GM23338 (cell line): ENCODE results near the gene UQCC2. TPM values are rescaled to one million over a fixed set of nuclear protein-coding genes. Genes with fewer than 3 reads are reported as not detected.

Experiments
- ATAC-seq: fragments of 200-7000 bp; cut with Tn5 transposase; 3 replicates; pipeline ENCODE4 v1.9.1; 2020
- DNase-seq: peaks from one replicate; pipeline ENCODE4 v3.0.0-alpha.2; 2015; ENCODE audit warnings: low spot score
- H2AFZ ChIP-seq: fragments of 200-600 bp; sonication (generic); 2 replicates; pipeline ENCODE4 v1.8.0; 2016; ENCODE audit warnings: antibody characterized with exemption, mild to moderate bottlenecking, moderate library complexity
- H3F3A ChIP-seq: fragments of 200-600 bp; sonication (generic); replicated peaks from 2 replicates; pipeline ENCODE4 v1.8.0; 2017; ENCODE audit warnings: antibody characterized with exemption, mixed run types, low read depth
- H3K27ac ChIP-seq: fragments of 200-600 bp; sonication (generic); 2 replicates; pipeline ENCODE4 v1.6.1; 2016; ENCODE audit warnings: low read depth
- H3K27me3 ChIP-seq: fragments of 200-600 bp; sonication (generic); 2 replicates; pipeline ENCODE4 v1.8.0; 2016; ENCODE audit warnings: mild to moderate bottlenecking, mixed run types, moderate library complexity; ENCODE audit not compliant: insufficient read depth
- H3K36me3 ChIP-seq: fragments of 200-600 bp; sonication (generic); 2 replicates; pipeline ENCODE4 v1.8.0; 2016; ENCODE audit warnings: mild to moderate bottlenecking; ENCODE audit not compliant: insufficient read depth
- H3K4me1 ChIP-seq: fragments of 200-600 bp; sonication (generic); 2 replicates; pipeline ENCODE4 v1.8.0; 2016; ENCODE audit warnings: mild to moderate bottlenecking, moderate library complexity; ENCODE audit not compliant: insufficient read depth
- H3K4me2 ChIP-seq: fragments of 200-600 bp; sonication (generic); 2 replicates; pipeline ENCODE4 v1.7.1; 2017; ENCODE audit warnings: mixed run types
- H3K4me3 ChIP-seq: fragments of 200-600 bp; sonication (generic); 2 replicates; pipeline ENCODE4 v1.6.1; 2016; ENCODE audit warnings: mixed run types
- H3K79me2 ChIP-seq: fragments of 200-600 bp; sonication (generic); replicated peaks from 2 replicates; pipeline ENCODE4 v1.8.0; 2017; ENCODE audit warnings: mild to moderate bottlenecking; ENCODE audit not compliant: insufficient read depth
- H3K9me2 ChIP-seq: fragments of 200-600 bp; sonication (generic); 2 replicates; pipeline ENCODE4 v1.8.0; 2017; ENCODE audit not compliant: insufficient read depth
- H4K20me1 ChIP-seq: fragments of 200-600 bp; sonication (generic); replicated peaks from 2 replicates; pipeline ENCODE4 v1.8.0; 2017; ENCODE audit warnings: mild to moderate bottlenecking; ENCODE audit not compliant: insufficient read depth
- H3K27ac Mint-ChIP-seq: 2 replicates; pipeline ENCODE4 v1.8.0; 2020; ENCODE audit warnings: inconsistent platforms, mild to moderate bottlenecking, moderate library complexity, mixed read lengths
- H3K27me3 Mint-ChIP-seq: 3 replicates; pipeline ENCODE4 v1.8.0; 2022; ENCODE audit warnings: low read depth, mild to moderate bottlenecking, moderate library complexity, mixed read lengths, inconsistent platforms; ENCODE audit not compliant: insufficient read depth, poor library complexity
- H3K36me3 Mint-ChIP-seq: 3 replicates; pipeline ENCODE4 v1.8.0; 2021; ENCODE audit warnings: low read depth, mild to moderate bottlenecking, inconsistent platforms, moderate library complexity, mixed read lengths
- H3K4me1 Mint-ChIP-seq: 3 replicates; pipeline ENCODE4 v1.8.0; 2020; ENCODE audit warnings: mild to moderate bottlenecking, inconsistent platforms, mixed read lengths
- H3K4me3 Mint-ChIP-seq: 3 replicates; pipeline ENCODE4 v1.8.0; 2021; ENCODE audit warnings: moderate library complexity, mild to moderate bottlenecking, inconsistent platforms, mixed read lengths
- H3K9me3 Mint-ChIP-seq: 3 replicates; pipeline ENCODE4 v1.8.0; 2020; ENCODE audit warnings: moderate library complexity, mild to moderate bottlenecking, inconsistent platforms, mixed read lengths
- CREB1 ChIP-seq: fragments of 250-450 bp; sonication (Bioruptor Pico); IDR thresholded peaks from 2 replicates; pipeline ENCODE4 v1.5.0; 2020; ENCODE audit warnings: low read depth, mild to moderate bottlenecking, moderate library complexity
- CTCF ChIP-seq, 2 experiments: fragments of 200-600 bp in 1 of 2; sonication (generic) in 1 of 2; conservative IDR thresholded peaks; 2 replicates each; pipeline versions ENCODE4 v1.5.1 to v1.6.1; 2016 to 2017; ENCODE audit warnings: antibody characterized with exemption in 2 of 2, low read depth in 2 of 2, mild to moderate bottlenecking in 2 of 2, moderate library complexity in 1 of 2
- ETS1 ChIP-seq: IDR thresholded peaks from 2 replicates; pipeline ENCODE4 v1.6.1; 2016; ENCODE audit warnings: antibody characterized with exemption
- EZH2 ChIP-seq: fragments of 200-600 bp; sonication (generic); IDR thresholded peaks from one replicate; pipeline ENCODE4 v1.8.0; 2017; ENCODE audit warnings: antibody characterized with exemption, mild to moderate bottlenecking, low read depth; ENCODE audit not compliant: unreplicated experiment
- EZH2phosphoT487 ChIP-seq: fragments of 200-600 bp; sonication (generic); IDR thresholded peaks from one replicate; pipeline ENCODE4 v1.8.1; 2018; ENCODE audit warnings: antibody characterized with exemption; ENCODE audit not compliant: unreplicated experiment
- JUNB ChIP-seq: IDR thresholded peaks from one replicate; pipeline ENCODE4 v1.6.1; 2016; ENCODE audit warnings: antibody characterized with exemption; ENCODE audit not compliant: unreplicated experiment
- NANOG ChIP-seq: IDR thresholded peaks from 2 replicates; pipeline ENCODE4 v1.6.1; 2016; ENCODE audit warnings: antibody characterized with exemption, borderline replicate concordance
- POLR2AphosphoS5 ChIP-seq: IDR thresholded peaks from 2 replicates; pipeline ENCODE4 v1.6.1; 2016; ENCODE audit warnings: antibody characterized with exemption, low read depth
- REST ChIP-seq: IDR thresholded peaks from one replicate; pipeline ENCODE4 v1.6.1; 2018; ENCODE audit warnings: antibody characterized with exemption; ENCODE audit not compliant: unreplicated experiment
- STAT1 ChIP-seq: IDR thresholded peaks from one replicate; pipeline ENCODE4 v1.6.1; 2016; ENCODE audit warnings: antibody characterized with exemption; ENCODE audit not compliant: unreplicated experiment
- ZNF114 ChIP-seq: fragments of 250-450 bp; sonication (Bioruptor Pico); IDR thresholded peaks from 2 replicates; pipeline ENCODE4 v1.5.0; 2020; ENCODE audit warnings: mild to moderate bottlenecking, moderate library complexity
- ZNF331 ChIP-seq: fragments of 250-450 bp; sonication (Bioruptor Pico); IDR thresholded peaks from 2 replicates; pipeline ENCODE4 v1.5.0; 2020; ENCODE audit warnings: low read depth, mild to moderate bottlenecking, moderate library complexity
- ZNF462 ChIP-seq: fragments of 250-450 bp; sonication (Bioruptor Pico); IDR thresholded peaks from 2 replicates; pipeline ENCODE4 v1.5.0; 2020; ENCODE audit warnings: mild to moderate bottlenecking, moderate library complexity
- polyA plus RNA-seq: library from polyadenylated mRNA; unstranded; fragments of >200 nt; fragmentation: Nextera tagmentation; extraction: Ambion mirVana; gene quantifications from 2 replicates; pipeline ENCODE4 v1.2.1, GENCODE V29; 2016
- total RNA-seq: library from RNA; depleted of rRNA; stranded (reverse); fragments of >200 nt; shearing (Covaris generic); gene quantifications from 2 replicates; pipeline ENCODE4 v1.2.3, GENCODE V29; 2014

Gene UQCC2
- total and polyA plus RNA-seq, 2 experiments from 2014 or later, result 48.9 to 379 TPM

GRCh38 chr6:33742092-33742491, 30.6 kb upstream of the UQCC2 start:
- no peaks in the 10 kb centered on the region for H3K36me3 ChIP-seq
- no peaks in the 10 kb centered on the region for H3K27me3 ChIP-seq
- Mint-ChIP-seq H3K36me3 (no peaks in the 10 kb centered on the region), H3K27me3 (peaks cover 9% of the 10 kb centered on the region), H3K4me1 (peaks cover 32% of the 10 kb centered on the region), H3K27ac (no peak overlapping the region), H3K4me3 (no peak overlapping the region), H3K9me3 (no peaks in the 10 kb centered on the region)
- no peak overlapping the region for H2AFZ ChIP-seq
- no peaks in the 10 kb centered on the region for H4K20me1 ChIP-seq
- ATAC-seq (no peak), DNase-seq (no peak)
- no peak overlapping the region for H3K4me3 ChIP-seq
- H3K4me2 ChIP-seq, result no peak overlapping the region
- TF ChIP-seq REST (no peak), EZH2 (no peak), ZNF462 (no peak), CTCF (conservative IDR thresholded peaks at IDR 0.05; ENCODE audit: low read depth in 2 of 2) (no peak), ETS1 (no peak), JUNB (no peak), ZNF331 (CRISPR knock-in tag) (no peak), NANOG (no peak), EZH2phosphoT487 (no peak), STAT1 (no peak), ZNF114 (no peak), POLR2AphosphoS5 (no peak), CREB1 (CRISPR knock-in tag) (no peak)
- H3F3A ChIP-seq, result no peaks in the 10 kb centered on the region
- H3K4me1 ChIP-seq, result peaks cover 20% of the 10 kb centered on the region
- no peak overlapping the region for H3K27ac ChIP-seq
- H3K79me2 ChIP-seq, result no peaks in the 10 kb centered on the region
- H3K9me2 ChIP-seq, result no peaks in the 10 kb centered on the region
